HCT116 (cell line): Measurements from ENCODE around the gene RNASET2. TPM values are rescaled to one million over a fixed set of nuclear protein-coding genes. Genes with fewer than 3 reads are reported as not detected.

Experiments
- ATAC-seq: fragments of 200-7000 bp; cut with Tn5 transposase; 2 replicates; pipeline ENCODE4 v1.9.1; 2020; ENCODE audit warnings: mild to moderate bottlenecking, moderate library complexity
- BruUV-seq: library from RNA; stranded (reverse); fragments of 400-500 nt; replicated peaks from 2 replicates; lab custom pipeline; 2021; lab: Mats Ljungman, UMichigan
- CTCF ChIA-PET: fragments of 300-600 bp; sonication (Branson Sonifier 250); formaldehyde crosslinking; loops from one replicate; lab custom pipeline; 2021; ENCODE audit warnings: antibody characterized with exemption; lab: Charles Lee
- POLR2A ChIA-PET: fragments of 300-600, 350-600 bp; sonication (Branson Sonifier 250); formaldehyde crosslinking; loops from one replicate; lab custom pipeline; 2021; ENCODE audit warnings: antibody characterized with exemption; lab: Charles Lee
- RAD21 ChIA-PET, 2 experiments: fragments of 300-600 bp; sonication (Branson Sonifier 250); formaldehyde crosslinking; loops; one replicate each; lab custom pipeline; 2023; ENCODE audit warnings: low total read pairs in 2 of 2; ENCODE audit not compliant: uncharacterized antibody in 2 of 2, unreplicated experiment in 2 of 2, low non-redundant PET in 1 of 2; lab: Charles Lee
- DNase-seq: peaks from one replicate; pipeline ENCODE4 v3.0.0-alpha.2; 2010; ENCODE audit warnings: low read depth, low spot score
- H2AFZ ChIP-seq: fragments of 200-600 bp; shearing (Covaris generic), sonication (generic); 2 replicates; pipeline ENCODE4 v1.6.1; 2017; ENCODE audit warnings: low read depth, mixed run types, mixed read lengths, antibody characterized with exemption, low read length; ENCODE audit not compliant: poor library complexity, severe bottlenecking
- H3K27ac ChIP-seq: 2 replicates; pipeline ENCODE4 v1.5.1; 2012; ENCODE audit warnings: low read depth, low read length
- H3K27me3 ChIP-seq: fragments of 200-600 bp; sonication (generic); 2 replicates; pipeline ENCODE4 v1.6.1; 2016; ENCODE audit warnings: mixed run types, low read length, mixed read lengths; ENCODE audit not compliant: insufficient read depth
- H3K36me3 ChIP-seq, 2 experiments: fragments of 200-500 bp in 1 of 2; fragments of 200-600 bp in 1 of 2; sonication (Bioruptor generic) in 1 of 2; sonication (generic) in 1 of 2; 2 replicates each; pipeline versions ENCODE4 v1.5.1 to v1.6.1; 2014 to 2016; ENCODE audit warnings: low read length in 2 of 2, inconsistent platforms in 1 of 2, mixed read lengths in 1 of 2, mixed run types in 1 of 2; ENCODE audit not compliant: insufficient read depth in 2 of 2, control insufficient read depth in 1 of 2
- H3K4me1 ChIP-seq, 2 experiments: fragments of 200-600 bp in 1 of 2; sonication (generic) in 1 of 2; 2 replicates each; pipeline versions ENCODE4 v1.5.1 to v1.6.1; 2012 to 2017; ENCODE audit warnings: low read length in 2 of 2, inconsistent platforms in 1 of 2, mild to moderate bottlenecking in 1 of 2, mixed read lengths in 1 of 2, mixed run types in 1 of 2, moderate library complexity in 1 of 2; ENCODE audit not compliant: insufficient read depth in 2 of 2, control insufficient read depth in 1 of 2
- H3K4me2 ChIP-seq: fragments of 200-600 bp; sonication (generic); 2 replicates; pipeline ENCODE4 v1.6.1; 2017; ENCODE audit warnings: mixed run types, low read length, mixed read lengths
- H3K4me3 ChIP-seq, 2 experiments: fragments of 200-600 bp in 1 of 2; sonication (generic) in 1 of 2; replicated peaks in 1 of 2; 2 replicates each; pipeline ENCODE4 v1.5.1; 2011 to 2016; ENCODE audit warnings: low read length in 2 of 2, control low read depth in 1 of 2, low read depth in 1 of 2, mild to moderate bottlenecking in 1 of 2, mixed read lengths in 1 of 2, mixed run types in 1 of 2
- H3K79me2 ChIP-seq: fragments of 200-600 bp; sonication (generic); 2 replicates; pipeline ENCODE4 v1.6.1; 2017; ENCODE audit warnings: mild to moderate bottlenecking, mixed run types, low read length, moderate library complexity, mixed read lengths; ENCODE audit not compliant: insufficient read depth
- H3K9ac ChIP-seq: fragments of 200-600 bp; sonication (generic); 2 replicates; pipeline ENCODE4 v1.6.1; 2016; ENCODE audit warnings: low read length, mixed read lengths
- H3K9me2 ChIP-seq: fragments of 200-600 bp; sonication (generic), shearing (Covaris generic); 2 replicates; pipeline ENCODE4 v1.6.1; 2017; ENCODE audit warnings: mixed run types, mild to moderate bottlenecking, moderate library complexity; ENCODE audit not compliant: insufficient read depth
- H3K9me3 ChIP-seq, 2 experiments: fragments of 200-500 bp in 1 of 2; fragments of 200-600 bp in 1 of 2; sonication (Bioruptor generic) in 1 of 2; sonication (generic) in 1 of 2; 2 replicates each; pipeline ENCODE4 v1.6.1; 2014 to 2017; ENCODE audit warnings: low read length in 2 of 2, mixed read lengths in 2 of 2, inconsistent platforms in 1 of 2, low read depth in 1 of 2, mild to moderate bottlenecking in 1 of 2, mixed run types in 1 of 2, moderate library complexity in 1 of 2; ENCODE audit not compliant: control insufficient read depth in 1 of 2, insufficient read depth in 1 of 2
- H4K20me1 ChIP-seq: fragments of 200-600 bp; sonication (generic), shearing (Covaris generic); 2 replicates; pipeline ENCODE4 v1.6.1; 2017; ENCODE audit warnings: mixed run types, mild to moderate bottlenecking, moderate library complexity; ENCODE audit not compliant: insufficient read depth
- CBX3 ChIP-seq: IDR thresholded peaks from 2 replicates; pipeline ENCODE4 v1.6.1; 2012; ENCODE audit warnings: low read depth
- EGR1 ChIP-seq: IDR thresholded peaks from 2 replicates; pipeline ENCODE4 v1.6.1; 2012; ENCODE audit warnings: low read depth
- EZH2 ChIP-seq: fragments of 200-600 bp; sonication (generic); IDR thresholded peaks from 2 replicates; pipeline ENCODE4 v1.6.1; 2017; ENCODE audit warnings: antibody characterized with exemption, mixed run types
- EZH2phosphoT487 ChIP-seq: fragments of 200-600 bp; IDR thresholded peaks from 2 replicates; pipeline ENCODE4 v1.6.1; 2018; ENCODE audit warnings: antibody characterized with exemption, borderline replicate concordance
- FOSL1 ChIP-seq: IDR thresholded peaks from 2 replicates; pipeline ENCODE4 v1.6.1; 2012; ENCODE audit warnings: low read depth
- POLR2AphosphoS5 ChIP-seq: IDR thresholded peaks from 2 replicates; pipeline ENCODE4 v1.6.1; 2011; ENCODE audit warnings: mild to moderate bottlenecking, low read depth, low read length, moderate library complexity
- RAD21 ChIP-seq: IDR thresholded peaks from 2 replicates; pipeline ENCODE4 v1.6.1; 2012; ENCODE audit warnings: low read depth, mild to moderate bottlenecking
- SP1 ChIP-seq: IDR thresholded peaks from 2 replicates; pipeline ENCODE4 v1.6.1; 2012; ENCODE audit warnings: low read depth
- SRF ChIP-seq: IDR thresholded peaks from 2 replicates; pipeline ENCODE4 v1.6.1; 2012; ENCODE audit warnings: low read depth
- TCF7L2 ChIP-seq: IDR thresholded peaks from 2 replicates; pipeline ENCODE4 v1.7.0; 2011; ENCODE audit warnings: borderline replicate concordance, inconsistent platforms; ENCODE audit not compliant: insufficient read depth, insufficient read length; ENCODE audit errors: extremely low read depth
- ZNF274 ChIP-seq: fragments of 200-500 bp; sonication (Bioruptor generic); IDR thresholded peaks from 2 replicates; pipeline ENCODE4 v1.6.1; 2014; ENCODE audit warnings: mild to moderate bottlenecking, low read depth, low read length, inconsistent platforms
- intact Hi-C: fragments of 100-400 bp; cut with micrococcal nuclease; formaldehyde crosslinking; loops from 2 replicates; pipeline ENCODE4 v1.10.0; 2022
- total RNA-seq: library from RNA; stranded (reverse); gene quantifications from one replicate; pipeline ENCODE4 v1.2.1, GENCODE V29; 2021; ENCODE audit not compliant: unreplicated experiment
- TF ChIP-seq, protein P1 (sequence below): IDR thresholded peaks from 2 replicates; pipeline ENCODE4 v1.6.1; 2011; ENCODE audit warnings: mild to moderate bottlenecking, low read length, moderate library complexity; ENCODE audit not compliant: insufficient replicate concordance; ENCODE audit errors: extremely low read depth
- TF ChIP-seq, protein P2 (sequence below), 3 experiments: fragments of 200-600 bp in 1 of 3; sonication (generic) in 1 of 3; IDR thresholded peaks in 2 of 3; conservative IDR thresholded peaks in 1 of 3; 2 replicates each; pipeline ENCODE4 v1.5.1; 2012 to 2017; ENCODE audit warnings: low read depth in 2 of 3, low read length in 2 of 3, antibody characterized with exemption in 1 of 3, borderline replicate concordance in 1 of 3, control low read depth in 1 of 3, mild to moderate bottlenecking in 1 of 3, mixed read lengths in 1 of 3, mixed run types in 1 of 3, moderate library complexity in 1 of 3; ENCODE audit not compliant: insufficient read depth in 1 of 3
- TF ChIP-seq, protein P3 (sequence below): IDR thresholded peaks from 2 replicates; pipeline ENCODE4 v1.6.1; 2012

Gene RNASET2
- total RNA-seq, 1 experiment from 2014 or later = 32.8 TPM

GRCh38 chr6:166927240-166927934 is 29.0 kb downstream of the RNASET2 start:
- H4K20me1 ChIP-seq = no peaks in the 10 kb centered on the region
- no peaks in the 10 kb centered on the region for H3K9me2 ChIP-seq
- ChIA-PET POLR2A (no interaction called here), RAD21 (no interaction called here), CTCF (no interaction called here)
- no peak overlapping the region for H2AFZ ChIP-seq
- no peak for TF ChIP-seq SRF
- no peak for TF ChIP-seq POLR2AphosphoS5
- no peak for TF ChIP-seq FOSL1
- TF ChIP-seq EZH2 = no peak
- TF ChIP-seq TCF7L2 = no peak
- TF ChIP-seq, protein P1, sequence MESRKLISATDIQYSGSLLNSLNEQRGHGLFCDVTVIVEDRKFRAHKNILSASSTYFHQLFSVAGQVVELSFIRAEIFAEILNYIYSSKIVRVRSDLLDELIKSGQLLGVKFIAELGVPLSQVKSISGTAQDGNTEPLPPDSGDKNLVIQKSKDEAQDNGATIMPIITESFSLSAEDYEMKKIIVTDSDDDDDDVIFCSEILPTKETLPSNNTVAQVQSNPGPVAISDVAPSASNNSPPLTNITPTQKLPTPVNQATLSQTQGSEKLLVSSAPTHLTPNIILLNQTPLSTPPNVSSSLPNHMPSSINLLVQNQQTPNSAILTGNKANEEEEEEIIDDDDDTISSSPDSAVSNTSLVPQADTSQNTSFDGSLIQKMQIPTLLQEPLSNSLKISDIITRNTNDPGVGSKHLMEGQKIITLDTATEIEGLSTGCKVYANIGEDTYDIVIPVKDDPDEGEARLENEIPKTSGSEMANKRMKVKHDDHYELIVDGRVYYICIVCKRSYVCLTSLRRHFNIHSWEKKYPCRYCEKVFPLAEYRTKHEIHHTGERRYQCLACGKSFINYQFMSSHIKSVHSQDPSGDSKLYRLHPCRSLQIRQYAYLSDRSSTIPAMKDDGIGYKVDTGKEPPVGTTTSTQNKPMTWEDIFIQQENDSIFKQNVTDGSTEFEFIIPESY = no peak
- TF ChIP-seq RAD21 = no peak
- TF ChIP-seq, protein P2, sequence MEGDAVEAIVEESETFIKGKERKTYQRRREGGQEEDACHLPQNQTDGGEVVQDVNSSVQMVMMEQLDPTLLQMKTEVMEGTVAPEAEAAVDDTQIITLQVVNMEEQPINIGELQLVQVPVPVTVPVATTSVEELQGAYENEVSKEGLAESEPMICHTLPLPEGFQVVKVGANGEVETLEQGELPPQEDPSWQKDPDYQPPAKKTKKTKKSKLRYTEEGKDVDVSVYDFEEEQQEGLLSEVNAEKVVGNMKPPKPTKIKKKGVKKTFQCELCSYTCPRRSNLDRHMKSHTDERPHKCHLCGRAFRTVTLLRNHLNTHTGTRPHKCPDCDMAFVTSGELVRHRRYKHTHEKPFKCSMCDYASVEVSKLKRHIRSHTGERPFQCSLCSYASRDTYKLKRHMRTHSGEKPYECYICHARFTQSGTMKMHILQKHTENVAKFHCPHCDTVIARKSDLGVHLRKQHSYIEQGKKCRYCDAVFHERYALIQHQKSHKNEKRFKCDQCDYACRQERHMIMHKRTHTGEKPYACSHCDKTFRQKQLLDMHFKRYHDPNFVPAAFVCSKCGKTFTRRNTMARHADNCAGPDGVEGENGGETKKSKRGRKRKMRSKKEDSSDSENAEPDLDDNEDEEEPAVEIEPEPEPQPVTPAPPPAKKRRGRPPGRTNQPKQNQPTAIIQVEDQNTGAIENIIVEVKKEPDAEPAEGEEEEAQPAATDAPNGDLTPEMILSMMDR (IDR thresholded peaks at IDR 0.05 in 2 of 3, conservative IDR thresholded peaks at IDR 0.05 in 1 of 3; ENCODE audit: borderline replicate concordance in 1 of 3, insufficient read depth in 1 of 3, low read depth in 2 of 3, low read length in 2 of 3) = no peak
- TF ChIP-seq EZH2phosphoT487 = no peak
- no peak for TF ChIP-seq CBX3
- no peak for TF ChIP-seq EGR1
- TF ChIP-seq ZNF274 = no peak
- no peak for TF ChIP-seq SP1
- TF ChIP-seq, protein P3, sequence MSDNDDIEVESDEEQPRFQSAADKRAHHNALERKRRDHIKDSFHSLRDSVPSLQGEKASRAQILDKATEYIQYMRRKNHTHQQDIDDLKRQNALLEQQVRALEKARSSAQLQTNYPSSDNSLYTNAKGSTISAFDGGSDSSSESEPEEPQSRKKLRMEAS = no peak
- no peak overlapping the region for H3K4me2 ChIP-seq
- H3K4me3 ChIP-seq = no peak overlapping the region
- no peak overlapping the region for H3K27ac ChIP-seq
- no peaks in the 10 kb centered on the region for H3K36me3 ChIP-seq
- intact Hi-C loops = no loop called here
- no peak overlapping the region for H3K9ac ChIP-seq
- no peaks in the 10 kb centered on the region for H3K4me1 ChIP-seq
- DNase-seq (no peak), ATAC-seq (no peak)
- no peaks in the 10 kb centered on the region for H3K27me3 ChIP-seq
- no peaks in the 10 kb centered on the region for H3K9me3 ChIP-seq
- BruUV-seq = no TSS peak
- H3K79me2 ChIP-seq = no peaks in the 10 kb centered on the region
